HG02798 (cell line): Measurements from ENCODE around the gene SFXN1.
"Not testable (repeated sequence)": the region's sequence is repeated elsewhere in the genome, so short reads cannot be mapped to it uniquely, and the experiment has no call there.

Experiments
- ATAC-seq: cut with Tn5 transposase; IDR thresholded peaks from one replicate; pipeline ENCODE4 v1.9.1; 2021; ENCODE audit warnings: mild to moderate bottlenecking; ENCODE audit not compliant: unreplicated experiment, poor library complexity

SFXN1 gene, protein sequence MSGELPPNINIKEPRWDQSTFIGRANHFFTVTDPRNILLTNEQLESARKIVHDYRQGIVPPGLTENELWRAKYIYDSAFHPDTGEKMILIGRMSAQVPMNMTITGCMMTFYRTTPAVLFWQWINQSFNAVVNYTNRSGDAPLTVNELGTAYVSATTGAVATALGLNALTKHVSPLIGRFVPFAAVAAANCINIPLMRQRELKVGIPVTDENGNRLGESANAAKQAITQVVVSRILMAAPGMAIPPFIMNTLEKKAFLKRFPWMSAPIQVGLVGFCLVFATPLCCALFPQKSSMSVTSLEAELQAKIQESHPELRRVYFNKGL

DNA sequence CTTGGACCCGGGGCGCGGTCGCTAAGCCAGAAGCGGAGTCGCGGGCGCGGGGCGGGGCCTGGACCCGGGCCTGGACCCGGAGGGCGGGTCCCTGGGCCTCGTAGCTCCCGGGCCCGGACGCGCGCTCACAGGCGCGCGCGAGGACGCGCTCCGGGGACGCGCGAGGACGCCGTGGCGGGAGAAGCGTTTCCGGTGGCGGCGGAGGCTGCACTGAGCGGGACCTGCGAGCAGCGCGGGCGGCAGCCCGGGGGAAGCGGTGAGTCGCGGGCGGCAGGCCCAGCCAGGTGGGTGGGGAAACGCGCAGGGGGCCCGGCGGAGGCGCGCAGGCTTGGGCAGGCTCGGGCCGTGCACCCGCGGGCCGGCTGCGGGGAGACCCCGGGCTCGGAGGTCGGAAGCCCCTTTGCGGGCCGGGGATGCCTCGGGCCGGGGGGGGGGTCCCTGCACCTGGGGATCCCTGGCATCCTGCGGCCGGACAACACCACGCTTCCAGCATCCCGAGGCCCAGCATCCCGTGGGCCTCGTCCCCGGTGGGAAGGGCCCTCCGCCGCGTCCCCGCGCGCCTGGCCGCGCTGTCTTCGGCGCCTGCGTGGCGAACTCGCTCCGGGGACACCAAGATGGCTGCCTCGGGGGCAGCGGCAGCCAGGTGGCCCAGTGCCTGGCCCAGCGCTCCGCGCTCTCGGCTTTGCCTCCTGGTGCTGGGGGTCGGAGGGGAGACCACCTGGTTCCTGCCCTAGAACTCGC is at the start of gene SFXN1:
TSS of gene SFXN1 (plus strand) at position 177 of the 741 bp plus-strand sequence. CDS start 13,544 bp downstream, outside the sequence.
- ATAC-seq = peak; percentile 90

DNA sequence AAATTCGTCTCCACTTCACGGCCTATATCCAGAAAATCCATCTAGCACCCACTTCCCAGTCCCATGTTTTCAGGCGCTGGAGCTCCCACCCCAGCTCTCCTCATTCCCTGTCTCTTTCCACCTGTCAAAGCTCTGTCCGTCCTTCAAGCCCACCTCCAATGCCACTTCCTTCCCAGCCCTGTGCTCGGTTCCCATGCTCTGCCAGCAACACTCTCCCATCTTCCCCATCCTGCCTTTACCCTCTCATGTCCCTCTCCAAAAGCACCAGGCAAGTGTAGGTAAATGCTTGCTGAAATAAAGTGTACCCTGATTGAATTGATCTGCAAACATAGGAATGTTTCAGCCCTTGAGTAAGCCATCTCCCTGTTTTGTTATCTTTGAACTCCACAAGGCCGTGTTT is 43.6 kb upstream of the SFXN1 start:
- no peak for ATAC-seq

DNA sequence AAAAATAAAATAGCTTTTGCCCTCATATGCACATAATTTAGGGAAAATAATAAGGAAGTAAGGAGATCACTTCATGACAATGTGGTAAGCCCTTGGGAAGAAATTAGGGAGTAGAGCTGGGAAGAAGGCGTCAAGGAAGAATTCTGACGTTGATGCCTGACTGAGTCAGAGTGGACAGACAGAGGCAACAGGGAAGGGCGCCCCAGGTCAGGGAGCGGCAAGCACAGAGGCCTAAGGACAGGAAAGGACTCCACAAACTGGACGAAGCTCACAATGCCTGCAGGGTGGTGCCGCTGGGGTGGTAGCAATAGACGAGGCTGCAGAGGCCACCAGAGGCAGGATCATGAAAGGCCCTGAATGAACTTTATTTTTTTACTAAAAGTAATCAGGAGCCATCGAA is 42.0 kb upstream of the SFXN1 start:
- ATAC-seq = no peak

DNA sequence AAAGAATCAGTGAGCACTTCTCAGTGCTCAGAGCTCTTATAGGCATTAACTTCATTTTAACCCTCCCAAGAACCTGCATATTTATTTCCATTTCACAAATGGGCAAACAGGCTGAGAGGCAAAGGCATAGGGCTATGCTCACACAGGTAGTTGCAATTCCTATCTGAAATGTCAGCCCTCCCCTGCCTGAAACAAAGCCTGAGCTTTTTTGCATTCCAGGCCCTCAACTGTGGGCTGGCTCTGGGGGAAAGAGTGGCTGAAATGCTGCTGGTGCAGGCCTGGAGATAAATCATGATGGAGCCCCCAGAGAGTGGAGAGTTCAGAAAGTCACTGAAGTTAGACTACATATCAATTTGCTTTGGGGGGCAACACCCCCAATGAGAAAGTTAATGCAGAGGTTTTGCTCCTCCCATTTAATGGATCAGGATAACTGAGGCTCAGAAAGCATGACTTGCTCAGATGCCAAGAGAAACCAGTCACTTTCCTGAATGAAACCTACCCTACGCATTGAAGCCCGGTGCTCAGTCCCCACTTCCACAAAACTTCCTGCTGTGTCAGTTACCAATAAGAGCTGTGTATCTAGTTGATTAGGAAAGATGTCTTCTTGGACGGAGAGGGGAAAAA is 40.0 kb upstream of the SFXN1 start:
- ATAC-seq = no peak

DNA sequence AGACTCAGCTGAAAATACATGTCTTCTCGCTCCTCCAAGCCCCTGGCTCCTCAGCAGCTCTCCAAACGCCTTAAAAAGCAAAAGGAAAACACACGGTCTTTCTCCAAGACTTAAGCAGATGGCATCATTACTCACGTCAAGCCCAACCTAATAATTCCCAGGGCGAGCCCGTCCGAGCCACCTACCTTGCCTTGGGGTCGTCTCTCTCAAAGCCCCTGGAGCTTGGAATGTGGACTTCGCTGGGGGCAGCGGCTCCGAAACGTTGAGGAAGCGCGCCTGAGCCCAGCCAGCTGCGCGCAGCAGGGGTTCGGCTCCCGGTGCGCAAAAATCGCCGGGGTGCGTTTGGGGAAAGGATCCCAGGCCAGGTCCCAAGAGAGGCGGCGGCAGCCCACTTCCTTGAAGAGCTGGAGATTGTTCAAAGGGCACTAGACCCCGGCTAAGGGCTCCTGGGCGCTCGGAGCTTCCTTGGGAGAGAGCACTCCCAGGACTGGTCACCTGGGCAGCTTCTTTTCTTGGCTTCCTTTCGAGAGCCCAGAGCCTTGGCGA is 34.8 kb upstream of the SFXN1 start:
- ATAC-seq = no peak

DNA sequence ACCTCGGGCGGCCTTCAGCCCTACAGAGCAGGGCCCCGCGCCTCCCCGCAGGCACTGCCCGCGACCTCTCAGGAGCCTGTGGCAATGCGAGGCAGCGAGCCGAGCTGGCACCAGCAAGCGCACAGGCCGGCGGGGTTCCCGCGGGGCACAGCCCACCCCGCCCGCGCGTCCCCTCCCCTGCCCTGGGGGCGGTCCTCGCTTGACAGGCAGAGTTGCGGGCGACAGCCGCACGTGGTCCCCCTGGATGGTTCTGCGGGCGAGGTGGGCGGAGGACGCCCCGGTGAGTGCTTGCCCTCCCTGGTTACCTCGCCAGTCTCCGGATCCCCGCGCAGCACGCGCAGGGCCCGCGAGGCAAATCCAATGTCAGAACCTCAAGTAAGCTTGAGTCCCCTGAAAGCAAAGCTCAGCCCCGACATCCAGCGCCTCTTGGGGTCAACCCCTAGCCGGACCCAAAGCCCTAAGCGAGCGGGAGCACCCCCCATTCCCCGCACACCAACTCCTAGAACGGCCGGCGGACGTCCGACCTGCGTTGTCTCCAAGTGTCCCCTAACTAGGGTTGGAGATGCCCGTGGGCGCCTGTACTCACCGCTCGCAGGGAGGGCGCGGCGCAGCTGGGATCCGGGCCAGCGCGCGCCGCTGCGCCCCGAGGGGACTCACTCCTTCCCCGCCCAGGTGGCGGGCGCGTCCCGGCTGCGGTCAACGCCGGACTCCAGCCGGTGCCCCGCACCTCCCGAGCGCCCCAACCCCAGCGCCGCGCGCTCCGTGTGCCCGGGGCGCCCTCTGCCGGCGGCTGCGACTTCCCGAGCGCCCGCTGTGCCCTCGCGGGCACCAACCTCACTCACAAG is 34.1 kb upstream of the SFXN1 start, which contains the start of gene DRD1:
TSS of gene DRD1 (minus strand) at position 123 of the 845 bp plus-strand sequence. CDS start 1,083 bp downstream, outside the sequence.
- ATAC-seq = no peak

DNA sequence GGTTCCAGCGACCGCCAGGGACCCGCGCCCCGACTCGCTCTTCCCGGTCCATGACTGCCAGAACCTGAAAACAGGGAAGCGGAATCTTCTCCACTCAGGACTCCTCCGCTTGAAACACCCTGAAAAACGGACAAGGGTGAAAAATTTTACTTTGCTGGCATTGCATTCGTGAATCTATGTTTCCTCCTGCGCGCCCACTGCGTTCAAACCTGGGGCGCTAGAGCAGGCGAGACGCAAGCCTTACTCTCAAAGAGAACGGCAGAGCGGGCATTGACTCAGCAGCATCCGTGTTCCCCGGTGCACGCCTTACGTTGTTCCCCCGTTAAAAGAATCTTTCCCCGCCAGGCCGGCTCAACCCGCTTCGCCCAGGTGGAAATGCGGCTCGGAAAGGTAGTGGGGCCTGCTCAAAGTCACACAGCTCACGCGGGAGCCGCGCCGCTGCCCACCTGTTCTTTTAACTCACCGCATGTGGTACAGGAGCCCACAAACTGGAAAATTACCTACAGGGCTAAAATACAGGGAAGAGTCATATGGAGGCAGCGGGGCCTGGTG is 33.4 kb upstream of the SFXN1 start:
- ATAC-seq = no peak

DNA sequence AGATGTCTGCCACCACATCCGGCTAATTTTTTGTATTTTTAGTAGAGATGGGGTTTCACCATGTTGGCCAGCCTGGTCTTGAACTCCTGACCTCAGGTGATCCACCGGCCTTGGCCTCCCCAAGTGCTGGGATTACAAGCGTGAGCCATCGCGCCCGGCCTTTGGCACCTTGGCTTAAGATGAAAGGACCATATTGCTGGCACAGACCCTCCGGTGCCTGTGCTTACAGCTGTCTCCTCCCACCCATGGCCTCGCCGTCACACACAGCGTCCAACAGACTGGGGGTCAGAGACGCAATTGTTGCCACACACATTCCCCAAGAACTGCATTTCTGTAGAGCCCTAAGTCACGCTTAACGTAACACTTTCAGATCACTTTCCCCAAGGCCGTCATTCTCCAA is 32.0 kb upstream of the SFXN1 start:
- ATAC-seq = not testable (repeated sequence)

DNA sequence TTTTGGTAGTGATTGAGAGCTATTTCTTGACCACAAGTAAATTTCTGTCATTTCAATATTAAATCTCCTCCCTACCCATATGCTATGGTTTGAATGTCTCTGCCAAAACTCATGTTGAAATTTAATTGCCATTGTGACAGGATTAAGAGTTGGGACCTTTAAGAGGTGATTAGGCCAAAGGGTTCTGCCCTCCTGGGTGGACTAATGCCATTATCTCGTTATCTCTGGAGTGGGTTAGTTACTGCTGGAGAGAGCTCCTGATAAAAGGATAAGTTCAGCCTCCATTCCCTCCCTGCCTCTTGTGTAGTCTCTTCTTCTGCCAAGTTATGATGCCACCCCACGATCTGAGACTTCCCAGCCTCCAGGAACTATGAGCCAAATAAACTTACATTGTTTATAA is 30.8 kb upstream of the SFXN1 start:
- no peak for ATAC-seq

DNA sequence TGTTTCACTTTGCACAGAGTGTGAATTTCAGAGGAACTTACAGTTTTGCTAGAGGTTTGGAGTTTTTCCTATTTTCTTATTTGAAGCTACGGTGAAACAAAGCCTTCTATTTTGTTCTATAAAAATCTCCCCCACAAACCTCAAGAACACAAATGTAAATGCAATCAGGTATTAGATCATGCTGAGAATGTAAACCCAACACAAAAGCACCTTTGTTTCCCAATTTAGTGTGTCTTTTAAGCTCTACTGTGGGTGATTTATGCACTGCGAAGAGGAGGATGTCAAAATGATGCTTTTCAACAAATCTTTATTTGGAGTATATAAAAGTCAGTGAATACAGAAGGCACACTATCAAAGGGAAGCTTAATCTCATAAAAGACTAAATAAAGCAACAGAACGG is 30.1 kb upstream of the SFXN1 start:
- no peak for ATAC-seq

DNA sequence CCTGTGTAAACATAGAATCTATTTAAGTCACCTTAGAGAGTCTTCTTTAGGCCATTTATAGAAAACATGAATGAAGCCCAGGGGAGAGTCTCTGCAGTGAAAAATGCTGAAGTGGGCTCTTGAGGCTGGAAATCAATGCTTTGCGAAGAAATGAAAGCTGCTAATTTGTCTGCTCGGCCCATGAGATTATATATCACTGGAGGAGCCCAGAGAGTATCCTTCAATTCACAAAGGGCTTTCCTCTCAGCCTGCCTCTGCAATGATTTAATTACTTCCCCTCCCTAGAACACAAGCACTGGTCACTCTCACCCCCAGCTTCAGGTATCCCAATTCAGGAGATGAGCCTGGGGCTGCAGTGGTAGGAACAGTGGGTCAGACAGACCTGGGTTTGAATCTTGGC is 26.2 kb upstream of the SFXN1 start:
- no peak for ATAC-seq

DNA sequence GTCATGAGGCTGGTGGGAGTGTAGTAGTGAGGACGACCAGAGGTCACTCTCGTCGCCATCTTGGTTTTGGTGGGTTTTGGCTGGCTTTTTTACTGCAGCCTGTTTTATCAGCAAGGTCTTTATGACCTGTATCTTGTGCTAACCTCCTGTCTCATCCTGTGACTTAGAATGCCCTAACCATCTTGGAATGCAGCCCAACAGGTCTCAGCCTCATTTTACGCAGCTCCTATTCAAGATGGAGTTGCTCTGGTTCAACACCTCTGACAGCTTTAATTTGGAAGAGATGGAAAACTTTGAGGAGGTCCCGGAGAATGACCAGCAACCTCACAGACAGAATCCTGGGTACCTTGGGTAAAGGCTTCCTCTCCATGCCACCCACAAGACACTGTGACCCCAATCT is 24.0 kb upstream of the SFXN1 start:
- ATAC-seq = not testable (repeated sequence)

DNA sequence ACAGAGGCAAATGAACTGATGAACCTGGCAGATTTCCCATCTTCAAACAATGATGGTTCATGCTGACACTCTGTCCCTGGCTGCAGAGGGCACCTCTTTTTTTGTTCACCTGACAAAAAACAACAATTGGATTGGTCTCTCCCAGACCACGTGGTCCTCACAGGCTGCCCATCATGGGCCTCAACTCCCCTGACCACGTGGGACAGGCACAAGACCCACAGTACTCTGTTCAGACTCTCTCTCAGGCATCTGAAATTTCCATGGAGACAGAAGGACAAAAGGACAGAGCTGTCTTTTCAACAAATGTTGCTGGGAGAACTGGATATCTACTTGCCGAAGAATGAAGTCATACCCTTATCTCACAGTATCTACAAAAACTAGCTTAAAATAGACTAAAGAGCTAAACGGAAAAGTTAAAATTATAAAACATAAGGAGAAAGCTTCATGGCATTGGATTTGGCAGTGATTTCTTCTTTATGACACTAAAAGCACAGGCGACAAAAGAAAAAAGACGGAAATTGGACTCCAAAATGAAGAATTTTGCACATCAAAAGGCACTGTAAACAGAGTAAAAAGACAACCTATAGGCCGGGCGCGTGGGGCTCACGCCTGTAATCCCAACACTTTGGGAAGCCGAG is 22.1 kb upstream of the SFXN1 start:
- no peak for ATAC-seq

DNA sequence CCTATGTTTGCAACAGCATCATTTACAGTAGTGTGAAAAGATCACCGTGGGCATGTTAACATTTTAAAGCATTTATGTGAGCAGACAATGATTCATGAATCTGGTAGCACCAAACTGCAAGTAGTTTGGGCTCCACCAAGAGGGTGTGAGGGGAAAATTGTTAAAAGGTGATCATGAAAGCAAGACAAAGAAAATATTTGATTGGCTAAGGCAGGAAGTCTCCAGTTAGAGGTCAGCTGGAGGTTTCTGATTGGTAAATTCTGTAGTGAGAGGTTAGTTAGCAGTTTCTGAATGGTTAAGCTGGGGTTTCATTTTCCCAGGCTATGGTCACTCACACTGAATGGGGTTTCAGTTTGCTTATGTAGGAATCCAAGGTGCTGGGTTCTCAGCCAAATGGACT is 20.9 kb upstream of the SFXN1 start:
- peak; percentile 90 for ATAC-seq

DNA sequence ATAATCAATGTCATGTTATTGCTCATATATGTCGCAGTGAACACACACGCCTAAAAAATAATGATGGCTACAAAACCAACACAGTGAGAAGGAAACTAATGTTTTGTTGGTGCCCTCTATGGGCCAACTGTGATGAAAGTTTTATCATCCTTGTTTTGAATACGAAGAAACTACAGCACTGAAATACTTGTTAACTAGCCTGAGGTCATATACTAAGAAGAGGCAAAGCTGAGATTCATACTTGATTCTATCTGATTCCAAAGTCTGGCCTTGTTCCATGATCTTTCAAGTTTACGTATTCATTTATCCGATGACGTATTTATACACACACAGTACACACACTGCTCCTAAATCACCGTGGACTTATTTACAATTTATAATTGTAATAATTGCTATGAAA is 18.2 kb upstream of the SFXN1 start:
- no peak for ATAC-seq

DNA sequence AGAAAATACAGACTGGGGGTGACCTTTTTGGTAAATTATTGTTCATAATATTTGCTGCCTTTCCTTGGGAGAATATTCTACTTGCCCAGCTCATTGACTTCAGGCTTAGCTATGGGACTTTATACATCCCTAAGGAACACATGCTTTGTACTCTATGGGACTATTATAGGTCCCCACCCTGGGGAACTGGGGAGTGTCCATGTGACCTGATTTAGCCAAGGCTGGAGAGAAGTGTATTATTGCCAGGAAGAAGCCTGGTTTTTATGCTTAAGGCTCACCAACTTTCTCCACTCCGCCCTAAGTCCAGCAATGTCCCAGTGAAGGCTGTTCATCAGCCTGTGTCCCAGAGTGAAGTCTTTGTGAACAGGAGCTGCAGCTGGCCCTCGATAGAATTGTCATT is 17.8 kb upstream of the SFXN1 start:
- no peak for ATAC-seq

DNA sequence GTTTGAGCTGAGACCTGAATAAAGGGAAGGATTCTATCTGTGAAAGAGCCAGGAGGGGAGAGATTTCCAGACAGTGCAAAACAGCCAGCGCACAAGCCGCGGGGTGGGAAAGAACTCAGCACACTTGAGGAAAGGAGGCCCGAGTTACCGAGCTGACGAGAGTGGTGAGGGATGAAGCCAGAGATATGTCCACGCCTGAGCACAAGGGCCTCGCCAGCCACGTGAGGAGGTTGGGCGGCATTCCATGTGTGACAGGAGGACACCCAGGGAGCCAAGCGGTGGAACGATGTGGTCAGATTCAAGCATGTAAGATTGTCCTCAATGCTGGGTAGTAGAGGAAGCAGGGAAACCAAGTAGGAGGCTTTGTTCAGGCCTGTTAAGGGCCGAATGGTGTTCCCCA is 17.0 kb upstream of the SFXN1 start:
- no peak for ATAC-seq

DNA sequence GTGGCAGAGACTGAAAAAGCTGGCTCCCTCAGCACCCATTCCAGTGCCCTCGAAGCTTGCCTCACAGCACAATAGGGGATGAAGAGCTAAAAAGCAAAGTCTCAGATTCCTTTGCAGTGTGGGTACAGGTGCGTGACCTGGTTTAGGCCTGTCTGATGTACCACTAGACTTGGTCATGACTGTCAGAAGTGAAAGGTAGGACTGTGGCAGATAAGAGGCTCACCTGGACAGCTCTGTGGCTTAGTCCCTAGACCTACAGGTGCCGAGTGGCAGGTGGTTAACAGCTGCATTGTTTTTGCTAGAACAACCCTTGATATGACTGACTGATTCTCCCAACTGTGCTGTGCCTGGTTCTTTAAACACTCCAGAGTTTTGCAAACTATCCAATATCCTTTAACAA is 14.7 kb upstream of the SFXN1 start:
- ATAC-seq = no peak
